ENCODE measurements around the gene HAPLN3.

DNA sequence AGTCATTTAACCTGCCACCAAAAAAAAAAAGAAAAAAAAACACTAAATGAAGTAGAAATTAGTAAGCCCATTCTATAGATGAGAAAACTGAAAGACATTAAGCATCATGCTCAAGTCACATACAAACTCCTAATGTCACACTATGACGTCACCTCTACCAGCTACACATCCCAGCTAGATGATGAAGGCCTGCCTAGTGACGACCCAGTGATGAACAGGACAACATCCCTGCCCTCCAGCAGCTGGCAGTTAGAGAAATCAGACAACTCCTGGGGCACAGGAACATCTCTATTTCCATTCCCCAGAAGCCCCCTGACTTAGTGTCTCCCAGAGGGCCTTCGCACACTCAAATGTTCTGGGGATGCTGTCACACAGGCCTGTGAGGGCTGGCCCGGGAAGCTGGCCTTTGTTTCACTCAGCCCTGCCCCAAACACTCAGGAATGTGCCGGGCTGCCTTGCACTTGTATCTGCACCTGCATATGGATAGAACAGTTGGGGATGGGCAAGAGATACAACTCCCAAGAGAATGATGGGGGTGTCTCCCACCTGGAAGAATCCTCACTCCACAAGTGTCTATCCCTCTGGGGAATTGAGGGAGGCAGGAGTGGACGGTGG lies 7.0 kb upstream of the HAPLN3 start:
- TF ChIP-seq EZH2 (IDR thresholded peaks at IDR 0.05; ENCODE audit: borderline replicate concordance, insufficient read depth, low read depth, low read length, poor library complexity, severe bottlenecking) = no peak
- TF ChIP-seq, protein P1, sequence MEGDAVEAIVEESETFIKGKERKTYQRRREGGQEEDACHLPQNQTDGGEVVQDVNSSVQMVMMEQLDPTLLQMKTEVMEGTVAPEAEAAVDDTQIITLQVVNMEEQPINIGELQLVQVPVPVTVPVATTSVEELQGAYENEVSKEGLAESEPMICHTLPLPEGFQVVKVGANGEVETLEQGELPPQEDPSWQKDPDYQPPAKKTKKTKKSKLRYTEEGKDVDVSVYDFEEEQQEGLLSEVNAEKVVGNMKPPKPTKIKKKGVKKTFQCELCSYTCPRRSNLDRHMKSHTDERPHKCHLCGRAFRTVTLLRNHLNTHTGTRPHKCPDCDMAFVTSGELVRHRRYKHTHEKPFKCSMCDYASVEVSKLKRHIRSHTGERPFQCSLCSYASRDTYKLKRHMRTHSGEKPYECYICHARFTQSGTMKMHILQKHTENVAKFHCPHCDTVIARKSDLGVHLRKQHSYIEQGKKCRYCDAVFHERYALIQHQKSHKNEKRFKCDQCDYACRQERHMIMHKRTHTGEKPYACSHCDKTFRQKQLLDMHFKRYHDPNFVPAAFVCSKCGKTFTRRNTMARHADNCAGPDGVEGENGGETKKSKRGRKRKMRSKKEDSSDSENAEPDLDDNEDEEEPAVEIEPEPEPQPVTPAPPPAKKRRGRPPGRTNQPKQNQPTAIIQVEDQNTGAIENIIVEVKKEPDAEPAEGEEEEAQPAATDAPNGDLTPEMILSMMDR (IDR thresholded peaks at IDR 0.05) = no peak

Measured in B cell (primary cell).